Measurements from ENCODE around the gene RYR2. TPM values are rescaled to one million over a fixed set of nuclear protein-coding genes. Genes with fewer than 3 reads are reported as not detected.

Gene RYR2
- total and polyA plus RNA-seq, 4 donors = 0.43 to 11.6 (median 2.0) TPM

GRCh38 chr1:237166086-237166485 lies 124.1 kb downstream of the RYR2 start:
- Histone ChIP-seq H3K9ac (ENCODE audit: insufficient read depth in 1 of 2, low read length in 2 of 2) (no peak overlapping the region), H3K4me3 (no peak overlapping the region), H3K27me3 (ENCODE audit: control insufficient read depth in 3 of 3, insufficient read depth in 3 of 3, low read length in 2 of 3) (no peaks in the 10 kb centered on the region), H3K36me3 (ENCODE audit: control insufficient read depth in 4 of 4, insufficient read depth in 4 of 4, low read length in 4 of 4) (no peaks in the 10 kb centered on the region), H3K9me3 (ENCODE audit: control insufficient read depth in 4 of 4, insufficient read depth in 3 of 4, low read length in 3 of 4) (no peaks in the 10 kb centered on the region), H3K27ac (ENCODE audit: low read depth in 1 of 2, low read length in 1 of 2) (peak overlapping the region in 1 of 2 donors; percentile 37), H3K4me1 (ENCODE audit: control insufficient read depth in 5 of 5, insufficient read depth in 5 of 5, low read length in 5 of 5) (peaks cover 0 to 27% (median 2%) of the 10 kb centered on the region in 5 donors)
- ATAC-seq (ENCODE audit: insufficient read depth, low FRiP score) = no peak
- 45 to 66% methylated on average over 1 of the region's 1 CpG for WGBS, 2 donors
- TF ChIP-seq CTCF (IDR thresholded peaks at IDR 0.05; ENCODE audit: control extremely low read depth, extremely low read depth) = no peak
- no peak for DNase-seq

- no peaks in the 10 kb centered on the region for H3K9me3 ChIP-seq (ENCODE audit: control insufficient read depth in 4 of 4, insufficient read depth in 3 of 4, low read length in 3 of 4)
- DNase-seq (peak in 2 of 3 donors; percentile 49 to 54), ATAC-seq (ENCODE audit: insufficient read depth, low FRiP score) (no peak)
Observed at GRCh38 chr1:237166593-237167101, 124.7 kb downstream of the RYR2 start.

GRCh38 chr1:237170149-237170548 lies 128.2 kb downstream of the RYR2 start:
- no peaks in the 10 kb centered on the region for H3K27me3 ChIP-seq (ENCODE audit: control insufficient read depth in 3 of 3, insufficient read depth in 3 of 3, low read length in 2 of 3)
- 74 to 83% methylated on average over 8 of the region's 8 CpGs for WGBS, 2 donors
- ATAC-seq (ENCODE audit: insufficient read depth, low FRiP score) (no peak), DNase-seq (no peak)
- H3K9me3 ChIP-seq (ENCODE audit: control insufficient read depth in 4 of 4, insufficient read depth in 3 of 4, low read length in 3 of 4) = no peaks in the 10 kb centered on the region
- H3K4me3 ChIP-seq = no peak overlapping the region
- H3K36me3 ChIP-seq (ENCODE audit: control insufficient read depth in 4 of 4, insufficient read depth in 4 of 4, low read length in 4 of 4) = no peaks in the 10 kb centered on the region
- no peak overlapping the region for H3K9ac ChIP-seq (ENCODE audit: insufficient read depth in 1 of 2, low read length in 2 of 2)
- H3K27ac ChIP-seq (ENCODE audit: low read depth in 1 of 2, low read length in 1 of 2) = peak overlapping the region in 1 of 2 donors; percentile 9
- H3K4me1 ChIP-seq (ENCODE audit: control insufficient read depth in 5 of 5, insufficient read depth in 5 of 5, low read length in 5 of 5) = peaks cover 0 to 18% (median 6%) of the 10 kb centered on the region in 5 donors
- no peak for TF ChIP-seq CTCF (IDR thresholded peaks at IDR 0.05; ENCODE audit: control extremely low read depth, extremely low read depth)

More at GRCh38 chr1:237166593-237167101, 124.7 kb downstream of the RYR2 start:
- H3K4me1 ChIP-seq (ENCODE audit: control insufficient read depth in 5 of 5, insufficient read depth in 5 of 5, low read length in 5 of 5) = peaks cover 0 to 27% (median 2%) of the 10 kb centered on the region in 5 donors
- H3K27me3 ChIP-seq (ENCODE audit: control insufficient read depth in 3 of 3, insufficient read depth in 3 of 3, low read length in 2 of 3) = no peaks in the 10 kb centered on the region
- H3K27ac ChIP-seq (ENCODE audit: low read depth in 1 of 2, low read length in 1 of 2) = no peak overlapping the region
- WGBS, 2 donors = 62 to 79% methylated on average over 4 of the region's 4 CpGs
- H3K36me3 ChIP-seq (ENCODE audit: control insufficient read depth in 4 of 4, insufficient read depth in 4 of 4, low read length in 4 of 4) = no peaks in the 10 kb centered on the region
- H3K4me3 ChIP-seq = no peak overlapping the region
- no peak for TF ChIP-seq CTCF (IDR thresholded peaks at IDR 0.05; ENCODE audit: control extremely low read depth, extremely low read depth)
- H3K9ac ChIP-seq (ENCODE audit: insufficient read depth in 1 of 2, low read length in 2 of 2) = no peak overlapping the region
